ENCODE measurements around the gene SLC26A2.

Gene SLC26A2

GRCh38 chr5:149960272-149961185, at the start of gene SLC26A2:
Gene SLC26A2, plus strand, starts transcription at chr5:149960758. Its CDS starts 16,895 bp downstream, at chr5:149977653.
- Mint-ChIP-seq H3K27ac (peak within 1 kb of the TSS; percentile 99), H3K36me3 (ENCODE audit: low read depth) (peaks cover 1% of the 10 kb centered on the region), H3K9me3 (no peaks in the 10 kb centered on the region), H3K27me3 (no peaks in the 10 kb centered on the region), H3K4me1 (peaks cover 31% of the 10 kb centered on the region), H3K4me3 (peak within 1 kb of the TSS; percentile 90)
- DNase-seq (peak; percentile 93), ATAC-seq (peak; percentile 98)

DNA sequence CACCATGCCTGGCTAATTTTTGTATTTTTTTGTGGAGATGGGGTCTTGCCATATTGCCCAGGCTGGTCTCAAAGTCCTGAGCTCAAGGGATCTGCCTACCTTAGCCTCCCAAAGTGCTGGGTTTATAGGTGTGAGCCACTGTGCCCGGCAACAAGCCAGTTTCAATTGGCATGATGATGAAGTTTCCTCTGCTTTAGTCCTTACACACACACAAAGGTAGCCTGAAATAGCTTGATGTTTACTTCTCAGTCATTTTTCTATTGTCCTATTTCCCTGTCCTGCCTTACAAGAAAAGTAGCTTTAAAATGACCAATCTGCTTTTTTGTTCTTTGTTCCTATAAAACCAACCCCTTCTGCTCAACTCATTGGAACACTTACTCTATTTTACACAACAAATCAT, 49.5 kb upstream of the SLC26A2 start:
- Mint-ChIP-seq H3K27me3 (peaks cover 9% of the 10 kb centered on the region), H3K4me3 (no peak overlapping the region), H3K27ac (no peak overlapping the region), H3K36me3 (ENCODE audit: low read depth) (no peaks in the 10 kb centered on the region), H3K9me3 (no peaks in the 10 kb centered on the region), H3K4me1 (no peaks in the 10 kb centered on the region)
- ATAC-seq (no peak), DNase-seq (no peak)

GRCh38 chr5:149912226-149912871, 48.2 kb upstream of the SLC26A2 start:
- Mint-ChIP-seq H3K27ac (no peak overlapping the region), H3K4me3 (no peak overlapping the region), H3K36me3 (ENCODE audit: low read depth) (no peaks in the 10 kb centered on the region), H3K9me3 (no peaks in the 10 kb centered on the region), H3K4me1 (no peaks in the 10 kb centered on the region), H3K27me3 (peaks cover 8% of the 10 kb centered on the region)
- no peak for DNase-seq
- ATAC-seq, result no peak

GRCh38 chr5:149913436-149914419, 46.8 kb upstream of the SLC26A2 start:
- ATAC-seq, result no peak
- Mint-ChIP-seq H3K4me1 (no peaks in the 10 kb centered on the region), H3K27ac (no peak overlapping the region)

GRCh38 chr5:149915392-149916260, 44.9 kb upstream of the SLC26A2 start:
- ATAC-seq, result no peak
- no peak overlapping the region for H3K4me3 Mint-ChIP-seq
- DNase-seq, result no peak
- H3K36me3 Mint-ChIP-seq (ENCODE audit: low read depth), result no peaks in the 10 kb centered on the region
- H3K27ac Mint-ChIP-seq, result no peak overlapping the region
- H3K9me3 Mint-ChIP-seq, result no peaks in the 10 kb centered on the region
- peaks cover under 1% of the 10 kb centered on the region for H3K4me1 Mint-ChIP-seq
- peaks cover 6% of the 10 kb centered on the region for H3K27me3 Mint-ChIP-seq

More at GRCh38 chr5:149913436-149914419, 46.8 kb upstream of the SLC26A2 start:
- Mint-ChIP-seq H3K36me3 (ENCODE audit: low read depth) (no peaks in the 10 kb centered on the region), H3K27me3 (peaks cover 8% of the 10 kb centered on the region), H3K4me3 (no peak overlapping the region), H3K9me3 (no peaks in the 10 kb centered on the region)
- DNase-seq, result no peak

- Mint-ChIP-seq H3K27ac (no peak overlapping the region), H3K27me3 (peaks cover 5% of the 10 kb centered on the region), H3K4me3 (no peak overlapping the region), H3K9me3 (no peaks in the 10 kb centered on the region), H3K36me3 (ENCODE audit: low read depth) (no peaks in the 10 kb centered on the region), H3K4me1 (peaks cover 4% of the 10 kb centered on the region)
- no peak for ATAC-seq
- no peak for DNase-seq
These were observed 44.1 kb upstream of the SLC26A2 start for GRCh38 chr5:149916334-149917072.

DNA sequence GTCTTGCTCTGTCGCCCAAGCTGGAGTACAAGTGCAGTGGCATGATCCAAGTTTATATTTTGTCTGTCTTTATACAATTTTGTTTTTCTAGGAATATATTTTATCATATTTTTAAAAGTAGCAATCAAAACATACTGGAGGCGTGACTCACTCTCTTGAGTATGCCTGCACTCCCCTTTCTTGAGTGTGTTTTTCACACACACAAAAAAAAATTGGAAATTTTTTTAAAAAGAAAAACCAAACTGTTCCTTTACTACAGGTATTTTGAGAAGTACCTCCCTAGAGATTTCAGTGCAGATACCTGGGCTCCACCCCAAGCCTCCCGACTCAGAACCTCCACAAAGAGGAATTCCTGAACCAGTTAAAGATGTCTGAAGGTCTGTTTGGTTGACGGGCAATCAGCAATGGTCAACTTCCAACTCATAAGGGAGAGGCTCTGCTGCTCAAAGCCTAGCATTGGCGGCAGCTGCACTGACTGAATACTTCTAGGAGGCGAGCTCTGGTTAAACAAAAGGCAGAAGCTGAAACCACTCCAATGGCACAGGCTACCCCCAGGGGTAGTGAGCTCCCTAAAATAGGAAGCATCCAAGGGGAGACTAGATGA, 43.4 kb upstream of the SLC26A2 start:
- peaks cover 5% of the 10 kb centered on the region for H3K27me3 Mint-ChIP-seq
- no peak for ATAC-seq
- no peak for DNase-seq
- no peak overlapping the region for H3K27ac Mint-ChIP-seq
- H3K9me3 Mint-ChIP-seq, result no peaks in the 10 kb centered on the region
- H3K4me3 Mint-ChIP-seq, result no peak overlapping the region
- H3K4me1 Mint-ChIP-seq, result peaks cover 5% of the 10 kb centered on the region
- H3K36me3 Mint-ChIP-seq (ENCODE audit: low read depth), result no peaks in the 10 kb centered on the region

GRCh38 chr5:149921597-149921996, 39.0 kb upstream of the SLC26A2 start:
- Mint-ChIP-seq H3K9me3 (no peaks in the 10 kb centered on the region), H3K27me3 (peaks cover 5% of the 10 kb centered on the region), H3K4me1 (peaks cover 5% of the 10 kb centered on the region), H3K4me3 (no peak overlapping the region), H3K36me3 (ENCODE audit: low read depth) (no peaks in the 10 kb centered on the region), H3K27ac (no peak overlapping the region)
- DNase-seq (no peak), ATAC-seq (no peak)

DNA sequence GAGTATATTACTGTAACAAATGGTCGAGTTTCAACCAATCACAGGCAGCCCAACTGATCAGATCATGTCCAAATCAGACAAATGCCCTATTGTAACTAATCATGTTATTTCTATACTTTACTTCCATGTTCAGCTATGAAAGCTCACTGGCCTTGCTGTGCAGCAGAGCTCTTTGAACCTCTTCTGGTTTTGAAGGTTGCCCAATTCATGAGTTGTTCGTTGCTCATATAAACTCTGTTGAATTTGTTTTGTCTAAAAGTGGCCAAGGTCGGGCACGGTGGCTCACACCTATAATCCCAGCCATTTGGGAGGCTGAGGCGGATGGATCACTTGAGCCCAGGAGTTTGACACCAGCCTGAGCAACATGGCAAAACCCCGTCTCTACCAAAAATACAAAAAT, 37.6 kb upstream of the SLC26A2 start:
- no peaks in the 10 kb centered on the region for H3K36me3 Mint-ChIP-seq (ENCODE audit: low read depth)
- DNase-seq (no peak), ATAC-seq (no peak)
- H3K27ac Mint-ChIP-seq, result no peak overlapping the region
- peaks cover 3% of the 10 kb centered on the region for H3K27me3 Mint-ChIP-seq
- H3K4me3 Mint-ChIP-seq, result no peak overlapping the region
- no peaks in the 10 kb centered on the region for H3K9me3 Mint-ChIP-seq
- peaks cover 5% of the 10 kb centered on the region for H3K4me1 Mint-ChIP-seq

GRCh38 chr5:149924486-149924885, 36.1 kb upstream of the SLC26A2 start:
- Mint-ChIP-seq H3K9me3 (no peaks in the 10 kb centered on the region), H3K4me3 (no peak overlapping the region), H3K4me1 (peaks cover 5% of the 10 kb centered on the region), H3K36me3 (ENCODE audit: low read depth) (no peaks in the 10 kb centered on the region), H3K27me3 (peaks cover 6% of the 10 kb centered on the region), H3K27ac (no peak overlapping the region)
- DNase-seq (no peak), ATAC-seq (no peak)

- no peaks in the 10 kb centered on the region for H3K36me3 Mint-ChIP-seq (ENCODE audit: low read depth)
- H3K4me1 Mint-ChIP-seq, result no peaks in the 10 kb centered on the region
- H3K27me3 Mint-ChIP-seq, result peaks cover 28% of the 10 kb centered on the region
- DNase-seq (no peak), ATAC-seq (no peak)
- no peaks in the 10 kb centered on the region for H3K9me3 Mint-ChIP-seq
- H3K27ac Mint-ChIP-seq, result no peak overlapping the region
- H3K4me3 Mint-ChIP-seq, result no peak overlapping the region
These were observed 30.4 kb upstream of the SLC26A2 start for GRCh38 chr5:149930043-149930748.

DNA sequence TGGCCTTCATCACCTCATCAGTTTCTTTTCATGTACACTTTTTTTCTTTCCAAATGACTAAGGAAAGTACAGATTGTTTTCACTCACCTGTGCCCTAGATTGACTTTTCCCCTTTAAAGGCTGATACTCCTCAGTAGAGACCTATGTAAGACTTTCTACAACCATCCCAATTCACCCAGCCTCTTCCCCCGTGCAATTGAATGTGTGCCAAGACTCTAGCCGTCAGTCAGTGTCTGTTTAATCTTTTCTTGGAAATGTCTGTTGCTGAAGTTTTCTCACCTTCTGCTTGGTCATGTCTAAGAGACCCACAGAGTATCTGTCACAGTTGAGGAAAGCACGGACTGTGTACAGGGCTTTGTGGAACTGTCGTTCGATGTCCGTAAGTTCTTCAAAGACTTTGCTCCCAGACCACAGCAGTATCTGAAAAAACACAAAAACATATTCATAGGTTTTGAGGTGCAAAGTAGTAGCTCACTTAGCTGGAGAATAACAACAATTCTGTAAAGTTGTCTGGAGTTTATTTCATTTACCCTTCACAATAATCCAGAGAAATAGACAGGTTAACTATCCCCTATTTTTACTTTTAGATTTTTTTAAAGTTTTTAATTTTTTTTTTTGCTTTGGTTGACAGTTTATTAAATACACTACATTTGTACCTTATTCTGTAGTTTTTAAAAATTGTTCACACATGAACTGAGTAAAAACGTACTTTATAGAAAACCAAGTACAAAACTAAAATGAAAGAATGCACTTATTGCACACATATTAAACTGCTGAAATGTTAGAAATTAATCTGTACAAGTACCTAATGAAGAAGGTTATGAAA, 29.6 kb upstream of the SLC26A2 start:
- no peaks in the 10 kb centered on the region for H3K9me3 Mint-ChIP-seq
- no peak for ATAC-seq
- no peak for DNase-seq
- no peak overlapping the region for H3K27ac Mint-ChIP-seq
- peaks cover 28% of the 10 kb centered on the region for H3K27me3 Mint-ChIP-seq
- H3K4me1 Mint-ChIP-seq, result no peaks in the 10 kb centered on the region
- no peaks in the 10 kb centered on the region for H3K36me3 Mint-ChIP-seq (ENCODE audit: low read depth)
- H3K4me3 Mint-ChIP-seq, result no peak overlapping the region
